Transverse colon (tissue), 4 donors: ENCODE data around the gene DELE1. TPM values are rescaled to one million over a fixed set of nuclear protein-coding genes. Genes with fewer than 3 reads are reported as not detected.

Experiments used
- DNase-seq: peaks from one replicate; pipeline ENCODE4 v3.0.0-alpha.2; 2019
- H3K27ac ChIP-seq, 4 donors: fragments of 200-600 bp; sonication (generic); 2 replicates each; pipeline ENCODE4 v1.5.1; 2016 to 2018; ENCODE audit warnings: inconsistent platforms in 4 of 4
- H3K27me3 ChIP-seq: fragments of 200-600 bp; sonication (generic); 2 replicates; pipeline ENCODE4 v1.5.1; 2017; ENCODE audit warnings: inconsistent platforms
- H3K36me3 ChIP-seq, 4 donors: fragments of 200-600 bp; sonication (generic); 2 replicates each; pipeline ENCODE4 v1.5.1; 2017 to 2019; ENCODE audit warnings: inconsistent platforms in 4 of 4
- H3K4me1 ChIP-seq, 4 donors: fragments of 200-600 bp; sonication (generic); 2 replicates each; pipeline ENCODE4 v1.5.1; 2017 to 2020; ENCODE audit warnings: inconsistent platforms in 4 of 4
- H3K4me3 ChIP-seq, 4 donors: fragments of 200-600 bp; sonication (generic); 1 replicate in 1 of 4; 2 replicates in 3 of 4; pipeline versions ENCODE4 v1.5.1 to v1.6.1; 2017 to 2019; ENCODE audit warnings: inconsistent platforms in 4 of 4
- H3K9me3 ChIP-seq, 2 donors: fragments of 200-600 bp; sonication (generic); 2 replicates each; pipeline ENCODE4 v1.5.1; 2017 to 2019; ENCODE audit warnings: inconsistent platforms in 2 of 2
- CTCF ChIP-seq, 5 experiments: fragments of 200-600 bp in 3 of 5; fragments of 450-650 bp in 2 of 5; sonication (generic) in 3 of 5; IDR thresholded peaks; 1 replicate in 2 of 5; 2 replicates in 3 of 5; pipeline ENCODE4 v1.5.1; 2016 to 2017; ENCODE audit warnings: antibody characterized with exemption in 5 of 5, inconsistent platforms in 3 of 5, mild to moderate bottlenecking in 2 of 5, moderate library complexity in 1 of 5
- EP300 ChIP-seq: sonication (generic); formaldehyde crosslinking; IDR thresholded peaks from one replicate; pipeline ENCODE4 v1.6.1; 2017; ENCODE audit warnings: antibody characterized with exemption, low read depth
- POLR2A ChIP-seq: fragments of 450-650 bp; IDR thresholded peaks from one replicate; pipeline ENCODE4 v1.6.1; 2016; ENCODE audit warnings: antibody characterized with exemption, mild to moderate bottlenecking, moderate library complexity
- POLR2AphosphoS5 ChIP-seq, 3 donors: sonication (generic); formaldehyde crosslinking; IDR thresholded peaks; one replicate each; pipeline ENCODE4 v1.6.1; 2016; ENCODE audit warnings: antibody characterized with exemption in 3 of 3
- WGBS, 2 donors: methylation state at CpG; one replicate each; pipeline ENCODE4 v1.1.5; 2018; ENCODE audit warnings: low coverage in 1 of 2; 5-methylcytosine and 5-hydroxymethylcytosine counted together
- in situ Hi-C, 4 donors: fragments of 200-750 bp; cut with MboI; loops; one replicate each; pipeline versions ENCODE4 v1.15.0 to v1.15.1; 2017; ENCODE audit warnings: low sequenced_read_pairs in 3 of 4, low pct_ligation_motif_present in 1 of 4, low pct_unique_long_range_greater_than_20kb in 1 of 4
- intact Hi-C: fragments of 100-400 bp; cut with DNase I; formaldehyde crosslinking; loops from one replicate; pipeline ENCODE4 v1.15.1; 2023; ENCODE audit warnings: low total_unique reads
- total RNA-seq, 4 donors: library from RNA; depleted of rRNA; stranded (reverse); fragments of >200 nt; gene quantifications; one replicate each; pipeline ENCODE4 v1.1.0, GENCODE V29; 2016

The DELE1 gene
- total RNA-seq, 4 donors from 2014 or later, result 92.6 to 270 (median 126) TPM

GRCh38 chr5:141934099-141934844 lies 10.6 kb downstream of the DELE1 start:
- H3K27me3 ChIP-seq, result no peaks in the 10 kb centered on the region
- H3K4me3 ChIP-seq, result no peak overlapping the region
- no peaks in the 10 kb centered on the region for H3K4me1 ChIP-seq
- peak; percentile 34 for DNase-seq
- intact Hi-C loops, result no loop called here
- no peak for TF ChIP-seq POLR2AphosphoS5 (IDR thresholded peaks at IDR 0.05)
- no peak for TF ChIP-seq CTCF (IDR thresholded peaks at IDR 0.05)
- TF ChIP-seq POLR2A, result no peak
- no peak for TF ChIP-seq EP300
- in situ Hi-C loops, result no loop called here
- H3K27ac ChIP-seq, result no peak overlapping the region
- 48 to 70% methylated on average over 4 to 11 of the region's 11 CpGs for WGBS, 2 donors
- peaks cover 0 to 77% (median 38%) of the 10 kb centered on the region in 4 donors for H3K36me3 ChIP-seq
- H3K9me3 ChIP-seq, result no peaks in the 10 kb centered on the region

- H3K27me3 ChIP-seq, result no peaks in the 10 kb centered on the region
- H3K4me1 ChIP-seq, result no peaks in the 10 kb centered on the region
- intact Hi-C loops, result no loop called here
- DNase-seq, result no peak
- H3K36me3 ChIP-seq, result peaks cover 0 to 66% (median 33%) of the 10 kb centered on the region in 4 donors
- WGBS, 2 donors, result 97% methylated on average over 4 of the region's 4 CpGs; no CpG with 5 or more reads in 1 of the 2 donors
- no peak for TF ChIP-seq POLR2A
- TF ChIP-seq CTCF (IDR thresholded peaks at IDR 0.05), result no peak
- no peak for TF ChIP-seq EP300
- no peak for TF ChIP-seq POLR2AphosphoS5 (IDR thresholded peaks at IDR 0.05)
- H3K4me3 ChIP-seq, result no peak overlapping the region
- no peak overlapping the region for H3K27ac ChIP-seq
- H3K9me3 ChIP-seq, result no peaks in the 10 kb centered on the region
- in situ Hi-C loops, result no loop called here
These were observed 11.9 kb downstream of the DELE1 start for GRCh38 chr5:141935538-141935937.

- Histone ChIP-seq H3K9me3 (no peaks in the 10 kb centered on the region), H3K4me3 (no peak overlapping the region), H3K27ac (peak overlapping the region; percentile 2 to 46 (median 24)), H3K27me3 (no peaks in the 10 kb centered on the region), H3K4me1 (peaks cover 0 to 8% (median 1%) of the 10 kb centered on the region in 4 donors), H3K36me3 (peaks cover 0 to 24% (median 12%) of the 10 kb centered on the region in 4 donors)
- TF ChIP-seq EP300, result no peak
- TF ChIP-seq POLR2A, result no peak
- no peak for TF ChIP-seq CTCF (IDR thresholded peaks at IDR 0.05)
- no peak for TF ChIP-seq POLR2AphosphoS5 (IDR thresholded peaks at IDR 0.05)
- intact Hi-C loops (no loop called here), in situ Hi-C loops (no loop called here)
- 45 to 67% methylated on average over 1 to 6 of the region's 6 CpGs for whole genome bisulfite sequencing, 2 donors
- no peak for DNase-seq
These were observed 17.1 kb downstream of the DELE1 start for GRCh38 chr5:141940695-141941271.

- peaks cover 0 to 20% (median 10%) of the 10 kb centered on the region in 4 donors for H3K36me3 ChIP-seq
- no peaks in the 10 kb centered on the region for H3K27me3 ChIP-seq
- in situ Hi-C loops, result no loop called here
- H3K27ac ChIP-seq, result peak overlapping the region; percentile 2 to 46 (median 24)
- H3K9me3 ChIP-seq, result no peaks in the 10 kb centered on the region
- TF ChIP-seq CTCF (IDR thresholded peaks at IDR 0.05), result no peak
- no peak for TF ChIP-seq POLR2A
- no peak for TF ChIP-seq POLR2AphosphoS5 (IDR thresholded peaks at IDR 0.05)
- TF ChIP-seq EP300, result no peak
- no peak for DNase-seq
- H3K4me1 ChIP-seq, result peaks cover 0 to 11% (median 1%) of the 10 kb centered on the region in 4 donors
- 76 to 80% methylated on average over 1 to 6 of the region's 6 CpGs for WGBS, 2 donors
- intact Hi-C loops, result no loop called here
- H3K4me3 ChIP-seq, result no peak overlapping the region
These were observed 17.6 kb downstream of the DELE1 start for GRCh38 chr5:141941307-141941706.
